RWPE2 (cell line): ENCODE data around the gene GPR37L1.

Experiments
- ATAC-seq: fragments of 200-7000 bp; cut with Tn5 transposase; 3 replicates; pipeline ENCODE4 v1.9.1; 2021; ENCODE audit warnings: low read depth
- DNase-seq: peaks from one replicate; pipeline ENCODE4 v3.0.0-alpha.2; 2020; ENCODE audit warnings: low spot score
- H3K27ac ChIP-seq: fragments of 450-650 bp; 2 replicates; pipeline ENCODE4 v1.5.1; 2017; ENCODE audit warnings: mild to moderate bottlenecking; ENCODE audit not compliant: poor library complexity, severe bottlenecking
- H3K27me3 ChIP-seq: fragments of 250-450 bp; sonication (Bioruptor Pico); 2 replicates; pipeline ENCODE4 v1.5.1; 2021; ENCODE audit warnings: mild to moderate bottlenecking, moderate library complexity; ENCODE audit not compliant: insufficient read depth, poor library complexity, severe bottlenecking
- H3K36me3 ChIP-seq: fragments of 250-450 bp; sonication (Bioruptor Pico); 2 replicates; pipeline ENCODE4 v1.5.1; 2020; ENCODE audit warnings: low read depth, mild to moderate bottlenecking, moderate library complexity
- H3K4me1 ChIP-seq: fragments of 250-450 bp; sonication (Bioruptor Pico); 2 replicates; pipeline ENCODE4 v1.5.1; 2021; ENCODE audit warnings: mild to moderate bottlenecking, moderate library complexity; ENCODE audit not compliant: insufficient read depth, poor library complexity, severe bottlenecking
- H3K4me3 ChIP-seq: fragments of 250-450 bp; sonication (Bioruptor Pico); 2 replicates; pipeline ENCODE4 v1.5.1; 2021; ENCODE audit warnings: mild to moderate bottlenecking, moderate library complexity; ENCODE audit not compliant: severe bottlenecking
- H3K9me3 ChIP-seq: fragments of 250-450 bp; sonication (Bioruptor Pico); 2 replicates; pipeline ENCODE4 v1.5.1; 2021; ENCODE audit warnings: mild to moderate bottlenecking, moderate library complexity; ENCODE audit not compliant: severe bottlenecking
- CTCF ChIP-seq: fragments of 450-650 bp; IDR thresholded peaks from one replicate; pipeline ENCODE4 v1.5.1; 2017; ENCODE audit warnings: mild to moderate bottlenecking, moderate library complexity; ENCODE audit not compliant: poor library complexity, severe bottlenecking

Gene GPR37L1

DNA sequence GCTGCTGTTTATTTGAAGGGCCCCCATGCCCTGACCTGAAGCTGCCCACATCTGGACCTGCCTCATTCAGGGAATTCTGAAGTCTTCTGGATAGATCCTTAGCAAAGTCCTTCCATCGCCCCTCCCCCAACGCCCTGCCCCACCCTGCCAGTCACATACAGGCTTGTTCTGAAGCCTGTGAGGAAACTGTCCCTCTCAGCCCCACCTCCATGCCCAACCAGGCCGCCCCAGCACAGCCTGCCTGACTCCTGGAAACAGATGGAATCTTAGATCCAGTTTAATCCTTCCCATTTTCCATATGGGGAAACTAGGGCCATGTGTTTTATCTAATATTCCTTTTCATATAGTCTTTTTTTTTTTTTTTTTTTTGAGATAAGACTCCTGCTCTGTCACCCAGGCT, 44.5 kb upstream of the GPR37L1 start:
- H3K9me3 ChIP-seq = no peaks in the 10 kb centered on the region
- no peak overlapping the region for H3K27ac ChIP-seq
- H3K36me3 ChIP-seq = no peaks in the 10 kb centered on the region
- no peak for ATAC-seq
- H3K4me3 ChIP-seq = no peak overlapping the region
- no peaks in the 10 kb centered on the region for H3K27me3 ChIP-seq
- no peak for TF ChIP-seq CTCF
- DNase-seq = no peak
- peaks cover 5% of the 10 kb centered on the region for H3K4me1 ChIP-seq

DNA sequence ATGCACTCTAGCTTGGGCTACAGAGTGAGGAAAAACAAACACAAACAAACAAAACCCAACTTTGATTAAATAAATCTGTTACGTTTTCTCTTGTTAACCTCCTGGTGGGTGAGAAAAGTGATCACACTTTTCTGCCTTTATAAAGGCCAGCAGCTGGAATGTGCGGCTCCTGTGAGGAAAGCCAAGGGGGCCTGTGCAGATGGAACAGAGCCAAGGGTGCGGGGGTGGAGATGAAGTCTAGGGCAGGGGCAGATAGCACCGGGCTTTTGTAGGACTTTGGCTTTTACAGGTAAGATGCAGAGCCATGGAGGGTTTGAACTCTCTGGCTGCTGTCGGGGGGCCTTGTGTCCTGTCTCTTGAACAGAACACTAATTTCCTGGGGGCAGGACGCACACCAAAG, 40.7 kb upstream of the GPR37L1 start:
- ATAC-seq = no peak

GRCh38 chr1:202084791-202085681, 37.7 kb upstream of the GPR37L1 start:
- Histone ChIP-seq H3K27ac (no peak overlapping the region), H3K27me3 (no peaks in the 10 kb centered on the region), H3K4me3 (no peak overlapping the region), H3K9me3 (no peaks in the 10 kb centered on the region), H3K36me3 (no peaks in the 10 kb centered on the region), H3K4me1 (no peaks in the 10 kb centered on the region)
- TF ChIP-seq CTCF = no peak
- DNase-seq (no peak), ATAC-seq (peak; percentile 60; the same call in 2 of the 3 replicates)

More for the DNA sequence above, 40.7 kb upstream of the GPR37L1 start:
- no peak overlapping the region for H3K27ac ChIP-seq
- TF ChIP-seq CTCF = no peak
- no peaks in the 10 kb centered on the region for H3K4me1 ChIP-seq
- DNase-seq = no peak
- H3K4me3 ChIP-seq = no peak overlapping the region
- no peaks in the 10 kb centered on the region for H3K9me3 ChIP-seq
- H3K27me3 ChIP-seq = no peaks in the 10 kb centered on the region
- no peaks in the 10 kb centered on the region for H3K36me3 ChIP-seq

DNA sequence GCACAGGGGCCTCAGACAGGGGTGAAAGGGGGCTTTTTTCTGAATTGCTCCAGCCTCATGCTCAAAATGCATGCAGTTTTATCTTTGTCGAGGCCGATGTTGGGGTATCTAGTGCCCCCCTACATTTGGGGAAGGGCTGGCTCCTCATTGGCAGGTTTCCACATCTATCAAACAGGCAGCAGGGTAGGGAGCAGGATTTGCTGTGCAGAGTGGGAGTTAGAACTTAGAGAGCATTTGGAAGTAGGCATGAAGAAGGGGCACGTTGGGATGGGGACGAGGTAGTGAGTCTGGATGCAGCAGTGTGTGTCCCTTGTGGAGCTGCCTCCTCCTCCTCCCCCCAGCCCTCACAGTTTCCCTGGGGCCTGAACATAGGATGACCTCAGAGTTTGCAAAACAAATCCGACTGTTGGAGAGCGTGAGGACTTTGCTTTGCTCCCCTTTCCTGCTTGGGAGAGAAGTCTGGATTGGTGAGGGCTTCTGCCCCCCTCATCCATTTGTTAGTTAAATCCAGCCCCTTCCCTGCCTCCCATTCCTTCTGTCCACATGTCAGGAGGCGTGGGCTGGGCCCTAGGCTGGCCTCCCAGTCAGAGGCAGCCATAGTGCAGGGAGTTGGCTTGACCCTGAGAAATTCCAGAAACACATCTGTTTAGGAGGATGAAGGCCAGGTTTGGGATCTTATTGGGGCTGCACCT, 36.9 kb upstream of the GPR37L1 start:
- Histone ChIP-seq H3K27me3 (no peaks in the 10 kb centered on the region), H3K4me1 (no peaks in the 10 kb centered on the region), H3K4me3 (no peak overlapping the region), H3K27ac (no peak overlapping the region), H3K36me3 (no peaks in the 10 kb centered on the region), H3K9me3 (no peaks in the 10 kb centered on the region)
- no peak for TF ChIP-seq CTCF
- no peak for ATAC-seq
- no peak for DNase-seq
